HG02870 (cell line): ENCODE data around the gene GRAMD2B.
"Not testable (repeated sequence)": the region's sequence is repeated elsewhere in the genome, so short reads cannot be mapped to it uniquely, and the experiment has no call there.

Experiments used
- ATAC-seq: cut with Tn5 transposase; IDR thresholded peaks from one replicate; pipeline ENCODE4 v1.9.1; 2021; ENCODE audit warnings: mild to moderate bottlenecking, moderate library complexity; ENCODE audit not compliant: unreplicated experiment

The GRAMD2B gene

DNA sequence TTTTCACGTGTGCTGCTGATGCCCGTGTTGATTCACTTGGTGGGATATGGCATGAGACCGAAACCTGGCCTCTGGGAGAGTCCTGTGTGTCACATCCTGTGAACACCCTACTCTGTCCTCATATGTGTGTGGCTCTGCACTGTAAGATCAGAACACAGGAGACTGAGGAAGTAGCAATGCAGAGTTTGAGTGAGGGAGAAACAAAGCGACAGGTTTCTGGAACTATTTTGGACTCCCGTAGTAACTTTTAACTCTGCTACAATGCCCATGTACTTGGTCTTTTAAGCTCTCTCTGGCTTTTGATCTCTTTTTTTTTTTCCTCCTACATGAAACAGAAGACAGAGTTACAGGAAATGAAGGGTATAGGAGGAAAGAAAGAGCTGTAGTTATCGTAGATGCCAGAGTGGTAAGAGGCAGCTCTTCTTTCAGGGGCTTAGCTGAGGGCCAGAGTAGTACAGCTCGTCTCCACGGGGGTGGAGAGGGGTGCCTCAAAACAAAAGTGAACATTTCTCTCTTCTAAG, 26.6 kb downstream of the GRAMD2B start:
- peak; percentile 72 for ATAC-seq

DNA sequence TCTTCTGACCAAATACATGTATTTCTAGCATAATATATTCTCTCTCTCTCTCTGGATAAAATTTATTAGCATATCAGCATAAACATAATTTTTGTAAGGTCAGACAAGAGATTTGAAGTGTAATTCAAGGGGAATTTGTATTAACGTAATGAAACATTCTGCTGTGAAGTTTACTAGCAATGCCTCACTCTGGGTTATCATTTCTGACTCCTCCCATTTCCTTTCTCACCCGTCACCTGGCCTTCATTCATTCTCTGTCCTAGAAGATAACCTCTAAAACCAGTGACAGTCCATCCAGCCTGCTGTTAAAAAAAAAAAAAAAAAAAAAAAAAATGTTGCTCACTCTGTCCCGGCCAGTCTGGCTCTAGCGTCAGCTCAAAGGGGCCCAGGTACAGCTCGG, 27.1 kb downstream of the GRAMD2B start:
- ATAC-seq, result peak; percentile 40

DNA sequence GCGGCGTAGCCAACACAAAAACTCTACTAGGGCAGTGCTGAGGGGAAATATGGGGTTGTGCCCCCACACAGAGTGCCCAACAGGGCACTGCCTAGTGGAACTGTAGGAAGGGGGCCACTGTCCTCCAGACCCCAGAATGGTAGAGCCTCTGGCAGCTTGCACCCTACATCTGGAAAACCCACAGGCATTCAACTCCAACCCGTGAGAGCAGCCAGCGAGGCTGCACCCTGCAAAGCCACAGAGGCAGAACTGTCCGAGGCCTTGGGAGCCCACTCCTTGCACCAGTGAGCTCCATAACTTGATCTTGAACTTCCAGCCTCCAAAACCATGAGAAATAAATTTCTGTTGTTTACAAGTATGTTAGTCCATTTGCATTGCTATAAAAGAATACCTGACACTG, 27.7 kb downstream of the GRAMD2B start:
- no peak for ATAC-seq

GRCh38 chr5:126452477-126452876, 29.3 kb downstream of the GRAMD2B start:
- no peak for ATAC-seq

DNA sequence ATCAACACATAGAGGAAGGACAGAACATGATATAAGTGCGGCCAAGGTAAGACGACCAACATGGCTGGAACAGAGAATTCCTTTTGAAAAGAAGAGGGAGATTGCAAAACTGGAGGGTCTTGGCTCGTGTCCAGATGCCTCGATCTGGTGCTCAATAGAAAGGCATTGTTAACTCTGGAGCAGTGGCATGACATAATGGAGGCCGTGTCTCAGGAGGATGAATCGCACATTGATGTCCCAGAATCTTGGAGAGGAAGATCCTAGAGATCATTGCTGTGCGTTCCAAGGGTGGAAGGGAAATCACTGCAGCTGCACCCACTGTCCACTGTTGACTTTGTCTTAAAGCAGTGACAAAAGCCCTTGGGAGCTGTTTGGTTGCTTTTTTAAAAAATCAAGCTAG, 30.9 kb downstream of the GRAMD2B start:
- ATAC-seq, result no peak

GRCh38 chr5:126454535-126454934, 31.3 kb downstream of the GRAMD2B start:
- no peak for ATAC-seq

DNA sequence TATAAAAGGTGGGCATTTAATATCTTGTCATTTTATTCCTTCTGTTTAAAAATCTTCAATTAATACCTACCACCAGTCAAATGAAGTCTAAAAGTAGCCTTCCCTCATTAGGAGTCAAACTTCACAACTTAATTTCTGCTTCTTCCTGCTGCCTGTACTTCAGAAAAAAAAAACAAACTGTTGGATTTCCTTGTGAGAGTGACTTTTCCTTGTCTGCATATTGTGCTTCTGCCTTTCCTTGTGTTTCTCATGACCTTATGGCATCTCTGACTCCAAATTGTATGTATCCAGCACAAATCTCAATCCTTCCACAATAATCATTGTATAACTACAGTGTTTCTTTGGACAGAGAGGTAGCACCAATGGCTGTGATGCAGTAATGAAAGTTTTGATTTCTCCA, 32.1 kb downstream of the GRAMD2B start:
- no peak for ATAC-seq

GRCh38 chr5:126455728-126456127, 32.5 kb downstream of the GRAMD2B start:
- ATAC-seq, result no peak

DNA sequence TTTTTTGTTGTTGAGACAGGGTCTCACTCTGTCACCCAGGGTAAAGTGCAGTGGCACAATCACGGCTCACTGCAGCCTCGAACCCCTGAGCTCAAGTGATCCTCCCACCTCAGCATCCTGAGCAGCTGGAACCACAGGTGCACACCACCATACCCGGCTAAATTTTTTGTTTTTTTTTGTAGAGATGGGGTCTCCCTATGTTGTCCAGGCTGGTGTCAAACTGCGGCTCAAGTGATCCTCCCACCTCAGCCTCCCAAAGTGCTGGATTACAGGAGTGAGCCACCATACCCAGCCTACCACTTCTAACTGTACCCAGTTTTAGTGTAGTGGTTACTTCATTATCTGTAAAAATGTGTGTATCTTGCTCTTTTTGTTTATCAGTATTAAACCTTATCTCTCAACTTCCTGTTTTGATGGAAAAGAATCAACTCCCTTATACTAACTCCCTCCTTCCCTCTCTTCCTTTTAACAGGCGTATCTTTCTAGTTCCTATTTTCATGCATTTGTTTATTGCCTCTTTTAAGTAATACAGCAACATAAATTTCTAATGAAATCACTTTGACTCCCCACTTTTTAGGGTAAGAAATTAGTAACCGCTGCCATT, 33.1 kb downstream of the GRAMD2B start:
- ATAC-seq, result no peak

- ATAC-seq, result no peak
These were observed 37.2 kb downstream of the GRAMD2B start for GRCh38 chr5:126460459-126460858.

DNA sequence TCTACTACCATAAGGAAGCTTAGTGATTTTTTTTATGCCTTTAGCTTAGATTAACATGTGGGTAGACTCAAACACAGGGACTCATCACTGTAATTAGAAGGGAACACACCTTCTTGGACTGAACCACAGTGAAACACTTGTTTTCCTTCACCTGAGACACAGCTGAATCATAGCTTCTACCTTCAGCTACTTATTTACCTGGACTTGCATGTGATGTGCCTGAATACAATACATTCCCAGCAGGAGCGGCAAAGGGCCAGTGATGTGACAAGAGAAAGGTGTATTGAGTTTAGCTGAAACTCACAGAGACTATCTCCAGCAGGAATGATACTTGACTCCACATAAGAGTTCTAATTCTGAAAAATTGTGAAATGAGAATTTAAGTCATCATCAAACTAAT, 37.8 kb downstream of the GRAMD2B start:
- no peak for ATAC-seq

GRCh38 chr5:126461838-126462237, 38.6 kb downstream of the GRAMD2B start:
- peak; percentile 7 for ATAC-seq

GRCh38 chr5:126462239-126463014, 39.2 kb downstream of the GRAMD2B start:
- ATAC-seq, result peak; percentile 76

GRCh38 chr5:126464016-126464415, 40.8 kb downstream of the GRAMD2B start:
- ATAC-seq, result no peak

- no peak for ATAC-seq
These were observed 41.8 kb downstream of the GRAMD2B start for GRCh38 chr5:126464959-126465358.

GRCh38 chr5:126468091-126468490, 44.9 kb downstream of the GRAMD2B start:
- no peak for ATAC-seq

DNA sequence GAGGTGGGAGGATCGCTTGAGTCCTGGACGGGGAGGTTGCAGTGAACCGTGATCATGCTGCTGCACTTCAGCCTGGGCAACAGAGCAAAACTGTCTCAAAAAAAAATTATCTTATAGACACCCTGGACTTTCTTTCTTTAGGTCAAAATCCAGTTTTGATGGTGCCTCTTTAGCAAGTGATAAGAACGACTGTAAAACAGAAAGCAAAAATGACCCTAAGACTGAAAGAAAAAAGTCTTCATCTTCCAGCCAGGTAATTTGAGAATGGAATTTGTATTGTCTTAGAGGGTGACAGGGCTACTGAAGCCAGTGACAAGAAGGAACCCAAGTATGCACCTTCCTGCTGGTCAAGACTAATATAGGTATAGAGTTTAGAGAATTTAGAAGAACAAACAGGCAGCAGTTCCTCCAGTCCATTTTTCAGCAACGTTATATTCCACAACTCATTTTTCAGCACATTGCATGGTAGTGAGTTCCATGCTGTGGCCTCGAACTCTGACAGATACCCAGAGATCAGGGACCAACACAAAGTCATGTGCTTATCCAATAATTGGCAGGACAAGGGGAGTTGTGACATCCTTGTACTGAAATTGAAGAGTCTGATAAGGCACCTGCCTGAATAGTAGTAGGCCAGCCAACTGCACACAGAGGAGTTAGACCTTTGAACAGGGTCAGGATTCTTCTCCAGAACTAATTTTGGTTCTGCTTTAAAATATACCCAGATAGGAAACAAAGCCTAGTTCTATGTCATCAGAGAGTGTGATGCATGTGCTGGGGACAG, 46.5 kb downstream of the GRAMD2B start:
- no peak for ATAC-seq

DNA sequence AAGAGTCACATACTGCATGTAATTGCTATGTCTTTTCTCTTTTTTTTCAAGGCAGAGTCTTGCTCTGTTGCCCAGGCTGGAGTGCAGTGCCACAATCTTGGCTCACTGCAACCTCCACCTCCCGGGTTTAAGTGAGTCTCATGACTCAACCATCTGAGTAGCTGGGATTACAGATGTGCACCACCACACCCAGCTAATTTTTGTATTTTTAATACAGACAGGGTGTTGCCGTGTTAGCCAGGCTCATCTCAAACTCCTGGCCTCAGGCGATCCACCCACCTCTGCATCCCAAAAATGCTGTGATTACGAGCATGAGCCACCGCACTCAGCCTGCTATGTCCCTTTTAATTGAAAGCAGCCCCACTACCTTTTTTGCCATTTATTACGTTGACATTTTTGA, 47.3 kb downstream of the GRAMD2B start:
- not testable (repeated sequence) for ATAC-seq

GRCh38 chr5:126471247-126471646, 48.0 kb downstream of the GRAMD2B start:
- no peak for ATAC-seq

DNA sequence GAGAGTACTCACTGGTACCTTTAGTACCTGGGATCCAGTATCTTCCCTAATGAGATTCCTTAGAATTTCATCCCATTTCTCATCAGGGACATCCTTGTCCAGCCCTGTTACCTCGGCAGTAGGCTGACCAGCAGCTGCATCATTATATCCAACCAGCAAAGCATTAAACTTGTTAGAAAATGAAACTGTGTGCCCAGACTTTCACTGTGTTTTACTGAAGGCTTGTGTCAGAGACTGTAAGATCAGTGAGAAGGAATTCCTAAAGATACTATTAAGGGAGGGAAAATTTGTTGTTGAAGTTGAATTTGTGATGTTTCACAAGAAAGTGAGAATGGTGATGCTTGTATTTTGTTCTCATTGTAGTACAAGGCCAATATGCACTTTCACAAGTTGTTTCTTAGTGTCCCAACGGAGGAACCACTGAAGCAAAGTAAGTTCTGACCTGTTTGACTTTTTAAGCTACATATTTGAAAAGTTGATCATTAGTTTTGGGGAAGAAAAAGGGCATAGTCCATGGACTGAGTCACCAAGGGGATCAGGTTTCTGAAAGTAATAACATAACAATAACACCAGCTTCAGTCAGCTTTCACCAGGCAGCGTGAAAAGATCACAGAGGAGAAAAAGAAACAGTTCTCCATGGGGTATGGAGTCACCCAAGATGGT, 48.8 kb downstream of the GRAMD2B start:
- no peak for ATAC-seq

DNA sequence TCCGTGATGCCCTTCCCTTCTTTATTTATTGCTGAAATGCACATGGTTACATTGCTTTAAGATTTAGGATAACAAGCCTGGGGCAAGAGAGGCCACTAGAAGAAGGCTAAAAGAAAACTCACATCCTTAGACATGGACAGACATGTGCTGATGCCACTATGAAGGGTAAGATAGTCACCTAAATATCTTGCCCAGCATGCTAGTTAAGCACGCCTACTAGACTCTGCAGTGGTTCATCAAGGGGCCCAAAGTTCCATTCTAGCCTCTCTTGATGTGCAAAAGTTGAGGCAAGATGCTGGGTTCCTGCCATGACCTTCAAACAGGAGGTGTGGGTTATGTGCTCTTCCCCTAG, 49.3 kb downstream of the GRAMD2B start:
- ATAC-seq, result no peak
